ENCODE data around the gene AMBRA1.

DNA sequence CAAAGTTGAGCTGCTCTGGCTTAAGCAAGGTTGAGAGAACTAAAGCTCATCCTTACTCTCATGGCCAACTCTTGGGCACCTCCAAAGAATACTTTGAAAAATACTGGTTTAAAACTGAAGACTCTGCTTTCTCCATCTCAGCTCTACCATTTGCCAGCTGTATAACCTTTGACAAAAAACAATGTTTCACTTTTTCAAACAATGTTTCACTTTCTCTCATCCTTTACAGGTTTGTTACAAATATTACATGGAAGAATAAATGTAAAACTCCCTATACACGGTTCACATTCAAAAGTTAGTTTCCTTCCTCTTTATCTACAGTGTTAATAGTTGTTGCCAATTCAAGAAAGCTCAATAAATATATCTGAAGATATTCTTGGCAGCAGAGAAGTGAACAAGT is 19.2 kb downstream of the AMBRA1 start:
- TF ChIP-seq LEF1 (IDR thresholded peaks at IDR 0.05; ENCODE audit: borderline replicate concordance) (no peak), SUZ12 (IDR thresholded peaks at IDR 0.05) (no peak), ELF4 (IDR thresholded peaks at IDR 0.05) (no peak), BHLHE40 (IDR thresholded peaks at IDR 0.05; ENCODE audit: borderline replicate concordance) (no peak)

Data from HEK293T (cell line).